Measurements from ENCODE around the gene CASKIN1.

Gene CASKIN1

DNA sequence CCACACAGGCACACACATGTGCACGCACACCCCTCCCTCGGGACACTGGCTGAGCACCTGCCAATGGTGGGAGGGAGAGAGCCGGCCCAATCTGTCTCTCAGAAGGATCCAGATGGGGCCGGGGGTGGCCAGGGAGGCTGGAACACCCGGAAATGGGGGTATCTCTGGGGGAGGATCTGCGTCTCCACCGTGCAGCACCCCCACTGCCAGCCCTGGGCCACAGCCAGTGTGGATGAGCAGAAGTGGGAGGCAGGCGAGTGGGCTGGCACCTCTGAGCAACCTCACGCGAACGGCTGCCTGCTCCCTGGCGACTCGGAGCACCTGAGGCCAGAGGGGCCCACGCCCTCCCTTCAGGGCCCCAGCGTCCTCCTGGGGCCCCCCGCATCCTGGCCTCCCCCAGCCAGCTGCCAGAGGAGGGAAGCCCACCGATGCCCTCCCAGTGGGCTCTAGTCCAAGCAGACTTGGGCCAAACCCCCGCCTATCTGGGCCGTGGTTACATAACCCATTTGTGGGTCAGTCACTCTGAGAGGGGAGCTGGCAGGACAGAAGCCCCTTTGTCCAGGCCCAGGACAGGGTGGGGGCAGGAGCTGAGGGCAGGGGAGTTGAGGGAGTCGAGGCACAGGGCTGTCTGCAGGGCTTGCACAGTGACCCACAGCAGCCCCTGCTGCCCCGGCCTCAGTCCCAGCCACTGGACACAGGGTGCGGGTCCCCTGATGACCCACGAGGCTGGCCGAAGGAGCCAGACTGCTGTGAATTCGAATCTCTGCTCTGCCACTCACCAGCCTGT, 5.6 kb downstream of the CASKIN1 start:
- no peak for DNase-seq

GRCh38 chr16:2190002-2190658, 6.3 kb downstream of the CASKIN1 start:
- no peak for DNase-seq

GRCh38 chr16:2189252-2189893, 7.0 kb downstream of the CASKIN1 start:
- DNase-seq, result no peak

DNA sequence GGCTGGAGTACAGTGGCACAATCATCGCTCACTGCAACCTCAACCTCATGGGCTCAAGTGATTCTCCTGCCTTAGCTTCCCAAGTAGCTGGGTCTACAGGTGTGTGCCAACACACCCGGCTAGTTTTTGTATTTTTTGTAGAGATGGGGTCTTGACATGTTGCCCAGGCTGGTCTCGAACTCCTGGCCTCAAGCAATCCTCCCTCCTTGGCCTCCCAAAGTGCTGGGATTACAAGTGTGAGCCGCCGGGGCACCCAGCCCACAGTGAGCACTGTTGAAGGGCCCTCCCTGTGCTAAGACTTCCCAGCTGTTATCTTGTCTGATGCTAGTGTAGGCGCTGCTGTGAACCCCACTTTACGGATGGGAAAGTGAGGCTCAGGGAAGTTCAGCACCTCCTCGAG, 8.0 kb downstream of the CASKIN1 start:
- no peak for DNase-seq

DNA sequence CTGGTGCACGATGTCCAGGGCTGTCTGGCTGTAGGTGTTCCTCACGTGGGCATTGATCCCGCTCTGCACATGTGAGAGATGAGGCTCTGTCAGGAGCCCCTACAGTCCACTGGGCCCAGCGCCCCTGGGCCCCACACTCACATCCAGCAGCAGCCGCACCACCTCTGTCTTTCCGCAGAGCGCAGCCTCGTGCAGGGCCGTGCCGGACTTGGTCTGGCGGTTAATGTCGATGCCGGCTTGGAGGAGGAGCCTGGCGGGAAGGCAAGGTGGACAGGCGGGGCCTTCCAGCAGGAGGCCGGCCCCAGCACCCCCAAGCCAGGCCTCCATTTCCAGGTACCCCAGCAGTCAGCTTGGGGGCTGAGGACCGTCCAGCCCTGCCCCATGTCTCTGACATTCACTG, 9.2 kb downstream of the CASKIN1 start:
- DNase-seq, result no peak

- DNase-seq, result no peak
These were observed 9.9 kb downstream of the CASKIN1 start for GRCh38 chr16:2186505-2186904.

GRCh38 chr16:2186064-2186463, 10.3 kb downstream of the CASKIN1 start:
- no peak for DNase-seq

- no peak for DNase-seq
These were observed 11.4 kb downstream of the CASKIN1 start for GRCh38 chr16:2184962-2185361.

- no peak for DNase-seq
These were observed 12.1 kb downstream of the CASKIN1 start for GRCh38 chr16:2184346-2184745.

DNA sequence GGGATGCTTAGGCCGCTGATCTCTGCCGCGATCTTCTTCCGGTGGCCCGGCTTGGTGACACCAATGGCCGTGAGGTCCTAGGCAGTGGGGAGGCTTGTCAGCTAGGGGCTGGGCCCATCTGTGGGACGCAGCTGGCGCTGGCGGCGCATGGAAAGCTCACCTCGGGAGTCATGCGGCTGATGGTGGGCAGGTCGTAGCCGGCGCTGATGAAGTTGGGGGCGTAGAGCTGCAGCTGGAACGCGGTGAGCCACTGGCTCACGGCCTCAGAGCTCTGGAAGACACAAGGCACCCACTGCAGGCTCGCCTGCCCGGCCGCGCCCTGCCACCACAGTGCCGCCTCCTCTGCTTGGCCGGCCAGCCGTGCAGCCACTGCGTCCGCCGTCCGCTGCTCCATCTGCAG, 12.7 kb downstream of the CASKIN1 start:
- no peak for DNase-seq

DNA sequence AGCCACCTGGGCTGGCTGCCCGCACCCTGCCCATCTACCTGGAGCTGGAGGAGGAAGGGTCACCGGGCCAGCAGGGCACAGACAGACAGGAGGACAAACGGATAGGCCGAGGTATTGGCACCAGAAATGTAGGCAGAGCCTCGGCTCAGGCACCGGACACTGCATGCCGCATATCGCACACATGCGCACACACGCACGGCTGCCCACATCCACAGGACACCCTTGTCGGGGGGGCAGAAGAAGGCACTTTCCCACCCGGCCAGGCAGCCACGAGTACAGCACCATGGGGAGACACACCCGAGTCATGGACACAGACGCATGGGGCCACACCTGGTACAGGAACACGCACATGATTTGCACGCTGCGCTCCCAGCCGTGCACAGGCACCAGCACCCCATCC, 14.5 kb downstream of the CASKIN1 start:
- no peak for DNase-seq

GRCh38 chr16:2180962-2181923, 15.2 kb downstream of the CASKIN1 start:
- no peak for DNase-seq

DNA sequence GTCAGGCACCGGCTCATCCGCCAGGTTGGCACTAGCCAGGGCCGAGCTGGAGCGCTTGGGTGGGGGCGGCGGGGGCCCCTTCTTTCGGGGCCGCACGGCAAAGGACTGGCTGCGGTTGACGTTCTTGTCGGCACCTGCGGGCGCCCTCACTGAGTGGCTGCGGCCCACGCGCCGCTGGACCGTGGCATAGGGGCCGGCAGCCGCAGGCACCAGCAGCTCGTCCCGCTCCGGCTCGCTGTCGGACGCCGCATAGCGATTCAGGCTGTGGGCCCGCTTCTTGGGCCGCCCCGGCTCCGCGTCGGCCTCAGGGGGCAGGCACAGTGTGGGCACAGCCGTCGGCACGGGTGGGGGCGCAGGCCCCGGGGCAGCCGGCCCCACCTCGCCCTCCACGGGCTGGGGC, 15.9 kb downstream of the CASKIN1 start:
- no peak for DNase-seq

DNA sequence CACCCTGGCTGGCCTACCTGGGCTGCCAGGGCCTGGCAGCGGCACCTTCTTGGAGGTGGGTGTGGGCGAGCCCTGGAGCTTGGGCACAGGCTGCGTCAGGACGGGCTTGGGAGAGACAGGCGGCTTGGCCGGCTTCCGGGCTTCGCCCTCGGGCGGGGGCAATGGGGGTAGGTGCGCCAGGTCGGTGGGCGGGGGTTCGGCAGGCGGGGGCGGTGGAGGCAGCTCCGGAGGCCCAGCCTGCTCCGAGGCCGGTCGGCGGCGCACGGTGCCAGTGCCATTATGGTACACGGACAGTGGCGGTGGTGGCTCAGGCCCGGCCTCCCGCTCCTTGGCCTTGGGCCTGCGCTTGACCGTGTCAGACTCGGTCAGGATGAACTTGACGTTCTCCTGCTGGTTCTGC, 16.8 kb downstream of the CASKIN1 start:
- no peak for DNase-seq

DNA sequence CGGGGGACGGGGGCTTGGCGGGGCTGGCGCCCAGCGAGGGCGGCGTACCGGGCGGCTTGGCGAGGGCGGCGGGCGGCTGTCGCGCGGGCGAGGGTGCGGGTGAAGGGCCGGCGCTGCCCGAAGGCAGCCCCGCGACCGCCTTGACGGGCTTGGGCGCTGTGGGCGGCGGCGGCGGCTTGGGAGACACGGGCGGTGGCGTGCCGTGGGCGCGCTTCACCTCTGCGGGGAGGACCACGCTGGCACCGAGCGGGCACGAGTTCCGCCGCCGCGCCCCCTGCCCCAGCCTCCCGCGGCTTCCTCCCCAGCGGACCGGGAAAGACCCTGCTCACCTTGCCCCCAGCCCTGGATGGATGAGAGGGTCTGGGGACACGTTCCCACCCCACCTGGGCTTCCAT, 17.3 kb downstream of the CASKIN1 start:
- DNase-seq, result no peak

GRCh38 chr16:2178321-2179106, 17.9 kb downstream of the CASKIN1 start:
- DNase-seq, result no peak

DNA sequence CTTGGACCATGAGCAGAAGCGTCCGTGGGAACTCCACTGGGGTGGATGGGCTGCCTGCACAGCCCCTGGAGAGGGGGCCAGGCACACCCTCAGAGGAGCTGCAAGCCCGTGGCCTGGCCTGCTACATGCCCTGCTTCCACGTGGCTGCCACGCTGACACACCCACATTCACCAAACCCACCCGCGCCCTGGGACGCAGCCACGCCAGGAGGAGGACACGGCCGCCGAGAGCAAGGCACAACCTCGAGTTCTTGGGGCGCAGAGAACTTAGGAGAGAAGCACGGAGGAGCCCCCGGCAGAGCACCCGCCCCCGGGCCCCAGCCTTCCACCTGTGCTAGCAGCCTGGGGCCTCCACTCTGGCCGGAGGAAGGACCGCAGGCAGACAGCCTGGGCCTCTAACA, 18.8 kb downstream of the CASKIN1 start:
- no peak for DNase-seq

DNA sequence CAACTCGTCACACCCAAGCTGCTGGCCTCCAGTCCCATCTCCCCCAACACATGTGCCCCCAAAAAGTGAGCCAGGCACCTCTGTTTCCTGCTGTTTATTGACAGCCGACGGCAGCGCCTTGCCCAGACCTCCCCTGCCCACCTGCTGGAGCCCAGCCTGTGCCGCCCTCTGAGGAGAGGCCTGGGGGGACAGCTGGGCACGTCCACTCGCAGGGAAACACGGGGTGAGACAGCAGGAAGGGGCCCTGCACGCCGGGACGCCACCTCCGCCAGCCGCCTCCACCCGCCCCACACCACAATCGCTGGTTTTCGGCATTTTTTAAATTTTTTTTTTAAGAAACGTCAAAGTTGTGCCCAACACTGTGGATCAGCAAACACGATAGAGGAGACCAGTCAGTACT, 19.3 kb downstream of the CASKIN1 start:
- DNase-seq, result no peak

- no peak for DNase-seq
These were observed 20.4 kb downstream of the CASKIN1 start for GRCh38 chr16:2176047-2176446.

GRCh38 chr16:2175454-2175853, 21.0 kb downstream of the CASKIN1 start:
- no peak for DNase-seq

- peak; percentile 34 for DNase-seq
These were observed 21.8 kb downstream of the CASKIN1 start for GRCh38 chr16:2174396-2175131.

All from COR-L47 (cell line).